ENCODE results near the gene CACNA1B. TPM values are rescaled to one million over a fixed set of nuclear protein-coding genes. Genes with fewer than 3 reads are reported as not detected.
"Not testable (repeated sequence)": the region's sequence is repeated elsewhere in the genome, so short reads cannot be mapped to it uniquely, and the experiment has no call there.

Gene CACNA1B
- polyA plus RNA-seq, 1 experiment, result 0.01 TPM

DNA sequence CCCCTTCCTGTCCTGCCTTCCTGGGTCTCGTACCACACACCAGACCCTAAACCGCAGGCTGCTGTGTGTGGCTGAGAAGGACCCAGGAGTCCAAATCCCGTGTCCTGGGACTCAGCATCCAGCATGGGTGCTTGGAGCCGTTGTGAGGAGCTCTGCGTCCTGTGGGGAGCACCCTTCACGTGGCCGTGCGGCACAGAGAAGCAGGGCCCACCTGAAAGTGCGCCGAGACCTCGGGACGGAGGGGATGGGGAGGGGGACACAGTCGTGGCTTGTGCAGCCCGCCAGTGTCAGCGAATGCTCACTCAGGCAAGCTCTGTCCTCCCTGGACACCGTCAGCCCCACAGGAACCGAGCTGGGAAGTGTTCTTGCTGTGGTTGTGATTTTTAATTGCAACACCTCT, 244.6 kb downstream of the CACNA1B start:
- Histone ChIP-seq H3K27ac (ENCODE audit: low read depth, low read length) (no peak overlapping the region), H3K27me3 (ENCODE audit: control insufficient read depth, insufficient read depth, low read length) (no peaks in the 10 kb centered on the region), H3K9me3 (ENCODE audit: control insufficient read depth, insufficient read depth, low read length) (peaks cover 68% of the 10 kb centered on the region), H3K4me3 (ENCODE audit: low read depth, low read length) (no peak overlapping the region)
- TF ChIP-seq, protein P1, sequence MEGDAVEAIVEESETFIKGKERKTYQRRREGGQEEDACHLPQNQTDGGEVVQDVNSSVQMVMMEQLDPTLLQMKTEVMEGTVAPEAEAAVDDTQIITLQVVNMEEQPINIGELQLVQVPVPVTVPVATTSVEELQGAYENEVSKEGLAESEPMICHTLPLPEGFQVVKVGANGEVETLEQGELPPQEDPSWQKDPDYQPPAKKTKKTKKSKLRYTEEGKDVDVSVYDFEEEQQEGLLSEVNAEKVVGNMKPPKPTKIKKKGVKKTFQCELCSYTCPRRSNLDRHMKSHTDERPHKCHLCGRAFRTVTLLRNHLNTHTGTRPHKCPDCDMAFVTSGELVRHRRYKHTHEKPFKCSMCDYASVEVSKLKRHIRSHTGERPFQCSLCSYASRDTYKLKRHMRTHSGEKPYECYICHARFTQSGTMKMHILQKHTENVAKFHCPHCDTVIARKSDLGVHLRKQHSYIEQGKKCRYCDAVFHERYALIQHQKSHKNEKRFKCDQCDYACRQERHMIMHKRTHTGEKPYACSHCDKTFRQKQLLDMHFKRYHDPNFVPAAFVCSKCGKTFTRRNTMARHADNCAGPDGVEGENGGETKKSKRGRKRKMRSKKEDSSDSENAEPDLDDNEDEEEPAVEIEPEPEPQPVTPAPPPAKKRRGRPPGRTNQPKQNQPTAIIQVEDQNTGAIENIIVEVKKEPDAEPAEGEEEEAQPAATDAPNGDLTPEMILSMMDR (IDR thresholded peaks at IDR 0.05; ENCODE audit: low read depth, low read length), result no peak
- DNase-seq (ENCODE audit: low read depth, low spot score), result no peak
- ChIA-PET POLR2A (no interaction called here), CTCF (no interaction called here)

DNA sequence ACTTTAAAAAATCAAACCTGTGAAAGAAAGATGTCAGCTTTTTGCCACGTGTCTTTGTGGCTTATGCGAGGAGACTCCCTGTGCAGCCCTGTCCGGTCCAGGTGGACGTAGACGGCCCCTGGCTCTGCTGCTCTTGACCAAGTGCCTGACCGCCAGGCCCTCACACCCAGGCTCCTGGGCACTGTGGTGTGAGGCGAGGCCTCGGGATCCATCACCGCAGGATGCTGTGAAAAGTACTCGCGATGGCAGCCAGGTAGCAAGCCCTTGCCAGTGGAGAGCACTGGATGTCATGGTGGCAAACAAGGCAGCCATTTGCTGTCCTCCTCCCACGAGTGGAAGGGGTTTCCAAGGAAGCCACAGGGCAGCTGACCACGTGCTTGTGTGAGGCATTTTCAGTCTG, 245.1 kb downstream of the CACNA1B start:
- Histone ChIP-seq H3K9me3 (ENCODE audit: control insufficient read depth, insufficient read depth, low read length) (peaks cover 64% of the 10 kb centered on the region), H3K27me3 (ENCODE audit: control insufficient read depth, insufficient read depth, low read length) (no peaks in the 10 kb centered on the region), H3K4me3 (ENCODE audit: low read depth, low read length) (no peak overlapping the region), H3K27ac (ENCODE audit: low read depth, low read length) (no peak overlapping the region)
- TF ChIP-seq, protein P1 (IDR thresholded peaks at IDR 0.05; ENCODE audit: low read depth, low read length), result no peak
- DNase-seq (ENCODE audit: low read depth, low spot score), result no peak
- POLR2A ChIA-PET, result no interaction called here
- CTCF ChIA-PET, result no interaction called here

DNA sequence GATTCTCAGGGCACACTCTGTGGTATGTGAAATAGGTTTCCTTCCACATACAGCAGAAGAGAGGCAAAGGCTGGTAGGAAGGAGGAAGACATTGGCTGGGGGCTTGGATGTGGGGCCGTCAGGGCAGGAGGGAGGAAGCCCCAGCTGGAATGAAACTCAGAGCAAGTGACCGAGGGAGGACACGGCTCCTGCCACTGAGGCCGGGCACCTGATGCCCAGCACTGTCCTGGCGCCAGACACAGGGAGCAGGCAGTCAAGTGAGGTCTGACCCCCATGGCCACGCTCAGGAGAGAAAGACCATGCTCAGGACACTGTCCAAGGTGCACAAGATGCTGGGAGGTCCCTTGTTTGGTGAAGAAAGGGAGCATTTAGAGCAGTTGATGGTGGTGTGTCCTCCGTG, 245.5 kb downstream of the CACNA1B start:
- Histone ChIP-seq H3K27ac (ENCODE audit: low read depth, low read length) (no peak overlapping the region), H3K27me3 (ENCODE audit: control insufficient read depth, insufficient read depth, low read length) (no peaks in the 10 kb centered on the region), H3K4me3 (ENCODE audit: low read depth, low read length) (no peak overlapping the region), H3K9me3 (ENCODE audit: control insufficient read depth, insufficient read depth, low read length) (peaks cover 60% of the 10 kb centered on the region)
- TF ChIP-seq, protein P1 (IDR thresholded peaks at IDR 0.05; ENCODE audit: low read depth, low read length), result no peak
- POLR2A ChIA-PET, result no interaction called here
- DNase-seq (ENCODE audit: low read depth, low spot score), result no peak
- CTCF ChIA-PET, result no interaction called here

DNA sequence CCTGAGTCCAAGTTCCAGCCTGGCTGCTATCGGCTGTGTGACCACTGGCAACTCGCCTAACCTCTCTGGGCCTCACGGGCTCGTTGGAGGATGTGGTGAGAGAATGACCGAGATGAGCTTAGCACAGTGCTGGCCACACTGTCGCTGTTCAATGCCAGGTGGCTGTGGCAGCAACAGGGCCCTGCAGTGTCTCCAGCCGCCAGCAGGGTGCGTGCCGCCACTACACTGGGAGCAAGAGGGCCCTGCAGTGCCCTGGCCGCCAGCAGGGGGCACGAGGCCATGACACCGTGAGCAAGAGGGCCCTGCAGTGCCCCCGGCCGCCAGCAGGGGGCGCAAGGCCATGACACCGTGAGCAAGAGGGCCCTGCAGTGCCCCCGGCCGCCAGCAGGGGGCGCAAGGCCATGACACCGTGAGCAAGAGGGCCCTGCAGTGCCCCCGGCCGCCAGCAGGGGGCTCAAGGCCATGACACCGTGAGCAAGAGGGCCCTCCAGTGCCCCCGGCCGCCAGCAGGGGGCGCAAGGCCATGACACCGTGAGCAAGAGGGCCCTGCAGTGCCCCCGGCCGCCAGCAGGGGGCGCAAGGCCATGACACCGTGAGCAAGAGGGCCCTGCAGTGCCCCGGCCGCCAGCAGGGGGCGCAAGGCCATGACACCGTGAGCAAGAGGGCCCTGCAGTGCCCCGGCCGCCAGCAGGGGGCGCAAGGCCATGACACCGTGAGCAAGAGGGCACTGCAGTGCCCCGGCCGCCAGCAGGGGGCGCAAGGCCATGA, 248.7 kb downstream of the CACNA1B start:
- H3K9me3 ChIP-seq (ENCODE audit: control insufficient read depth, insufficient read depth, low read length), result peaks cover 33% of the 10 kb centered on the region
- H3K4me3 ChIP-seq (ENCODE audit: low read depth, low read length); H3K27me3 ChIP-seq (ENCODE audit: control insufficient read depth, insufficient read depth, low read length); H3K27ac ChIP-seq (ENCODE audit: low read depth, low read length); POLR2A ChIA-PET; CTCF ChIA-PET; DNase-seq (ENCODE audit: low read depth, low spot score): not testable (repeated sequence)

- H3K27ac ChIP-seq (ENCODE audit: low read depth, low read length); H3K4me3 ChIP-seq (ENCODE audit: low read depth, low read length); DNase-seq (ENCODE audit: low read depth, low spot score); H3K27me3 ChIP-seq (ENCODE audit: control insufficient read depth, insufficient read depth, low read length); CTCF ChIA-PET; POLR2A ChIA-PET: not testable (repeated sequence)
- peaks cover 26% of the 10 kb centered on the region for H3K9me3 ChIP-seq (ENCODE audit: control insufficient read depth, insufficient read depth, low read length)
Observed at GRCh38 chr9:138126858-138127584, 249.4 kb downstream of the CACNA1B start.

- CTCF ChIA-PET, POLR2A ChIA-PET: not testable (repeated sequence)
Observed at GRCh38 chr9:138128027-138128426, 250.4 kb downstream of the CACNA1B start.

GRCh38 chr9:138129318-138129717, 251.7 kb downstream of the CACNA1B start:
- CTCF ChIA-PET; POLR2A ChIA-PET; H3K27ac ChIP-seq (ENCODE audit: low read depth, low read length); H3K4me3 ChIP-seq (ENCODE audit: low read depth, low read length); DNase-seq (ENCODE audit: low read depth, low spot score); H3K27me3 ChIP-seq (ENCODE audit: control insufficient read depth, insufficient read depth, low read length): not testable (repeated sequence)
- H3K9me3 ChIP-seq (ENCODE audit: control insufficient read depth, insufficient read depth, low read length), result peaks cover 12% of the 10 kb centered on the region

More at GRCh38 chr9:138128027-138128426, 250.4 kb downstream of the CACNA1B start:
- H3K4me3 ChIP-seq (ENCODE audit: low read depth, low read length); H3K27ac ChIP-seq (ENCODE audit: low read depth, low read length); DNase-seq (ENCODE audit: low read depth, low spot score); H3K27me3 ChIP-seq (ENCODE audit: control insufficient read depth, insufficient read depth, low read length): not testable (repeated sequence)
- peaks cover 16% of the 10 kb centered on the region for H3K9me3 ChIP-seq (ENCODE audit: control insufficient read depth, insufficient read depth, low read length)

DNA sequence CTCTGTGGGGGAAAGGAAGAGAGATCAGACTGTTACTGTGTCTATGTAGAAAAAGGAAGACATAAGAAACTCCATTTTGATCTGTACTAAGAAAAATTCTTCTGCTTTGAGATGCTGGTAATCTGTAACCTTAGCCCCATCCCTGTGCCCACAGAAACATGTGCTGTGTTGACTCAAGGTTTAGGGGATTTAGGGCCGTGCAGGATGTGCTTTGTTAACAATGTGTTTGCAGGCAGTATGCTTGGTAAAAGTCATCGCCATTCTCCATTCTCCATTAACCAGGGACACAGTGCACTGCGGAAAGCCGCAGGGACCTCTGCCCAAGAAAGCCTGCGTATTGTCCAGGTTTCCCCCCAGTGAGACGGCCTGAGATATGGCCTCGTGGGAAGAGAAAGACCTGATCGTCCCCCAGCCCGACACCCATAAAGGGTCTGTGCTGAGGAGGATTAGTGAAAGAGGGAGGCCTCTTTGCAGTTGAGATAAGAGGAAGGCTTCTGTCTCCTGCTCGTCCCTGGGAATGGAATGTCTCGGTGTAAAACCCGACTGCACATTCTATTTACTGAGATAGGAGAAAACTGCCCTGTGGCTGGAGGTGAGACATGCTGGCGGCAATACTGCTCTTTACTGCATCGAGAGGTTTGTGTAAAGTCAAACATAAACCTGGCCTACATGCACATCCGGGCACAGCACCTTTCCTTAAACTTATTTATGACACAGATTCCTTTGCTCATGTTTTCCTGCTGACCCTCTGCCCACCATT, 255.5 kb downstream of the CACNA1B start:
- DNase-seq (ENCODE audit: low read depth, low spot score); POLR2A ChIA-PET; H3K27ac ChIP-seq (ENCODE audit: low read depth, low read length); H3K4me3 ChIP-seq (ENCODE audit: low read depth, low read length); CTCF ChIA-PET; H3K27me3 ChIP-seq (ENCODE audit: control insufficient read depth, insufficient read depth, low read length): not testable (repeated sequence)
- peaks cover 14% of the 10 kb centered on the region for H3K9me3 ChIP-seq (ENCODE audit: control insufficient read depth, insufficient read depth, low read length)

GRCh38 chr9:138134581-138134980, 257.0 kb downstream of the CACNA1B start:
- H3K27ac ChIP-seq (ENCODE audit: low read depth, low read length); H3K27me3 ChIP-seq (ENCODE audit: control insufficient read depth, insufficient read depth, low read length); CTCF ChIA-PET; DNase-seq (ENCODE audit: low read depth, low spot score); H3K4me3 ChIP-seq (ENCODE audit: low read depth, low read length); POLR2A ChIA-PET: not testable (repeated sequence)
- peaks cover 19% of the 10 kb centered on the region for H3K9me3 ChIP-seq (ENCODE audit: control insufficient read depth, insufficient read depth, low read length)

Measured in AG04450 (cell line).